ENCODE results near the gene C3orf20.

Gene C3orf20

DNA sequence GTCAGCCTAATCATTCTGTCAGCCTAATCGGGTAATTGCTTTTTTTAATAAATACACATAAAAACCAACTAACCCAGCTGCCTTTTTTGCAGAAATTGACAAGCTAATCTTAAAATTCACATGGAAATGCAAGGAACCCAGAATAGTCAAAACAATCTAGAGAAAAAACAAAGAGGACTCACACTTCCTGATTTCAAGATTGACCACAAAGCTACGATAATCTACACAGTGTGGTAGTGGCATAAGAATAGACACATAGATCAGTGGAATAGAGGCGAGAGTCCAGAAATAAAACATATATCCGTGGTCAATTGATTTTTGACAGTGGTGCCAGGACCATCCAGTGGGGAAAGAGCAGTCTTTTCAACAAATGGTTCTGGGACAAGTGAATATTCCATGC, 2.4 kb upstream of the C3orf20 start:
- no peak for TF ChIP-seq SUZ12 (IDR thresholded peaks at IDR 0.05; ENCODE audit: extremely low read depth, insufficient read depth, insufficient read length)
- no peak for TF ChIP-seq ZNF274 (IDR thresholded peaks at IDR 0.05; ENCODE audit: low read depth, low read length)
- no peak for TF ChIP-seq YY1 (IDR thresholded peaks at IDR 0.05; ENCODE audit: insufficient read depth, insufficient read length)
- Histone ChIP-seq H3K9ac (ENCODE audit: insufficient read length, low read depth) (no peak overlapping the region), H3K4me3 (ENCODE audit: insufficient read length, low read depth) (no peak overlapping the region), H3K9me3 (ENCODE audit: insufficient read depth, low read length) (no peaks in the 10 kb centered on the region), H3K27me3 (ENCODE audit: insufficient read depth, insufficient read length) (no peaks in the 10 kb centered on the region), H3K4me1 (ENCODE audit: insufficient read depth, insufficient read length) (no peaks in the 10 kb centered on the region), H3K36me3 (ENCODE audit: insufficient read depth, insufficient read length, low read length) (peaks cover 56% of the 10 kb centered on the region)
- no peak for DNase-seq (ENCODE audit: low read depth, low spot score)

DNA sequence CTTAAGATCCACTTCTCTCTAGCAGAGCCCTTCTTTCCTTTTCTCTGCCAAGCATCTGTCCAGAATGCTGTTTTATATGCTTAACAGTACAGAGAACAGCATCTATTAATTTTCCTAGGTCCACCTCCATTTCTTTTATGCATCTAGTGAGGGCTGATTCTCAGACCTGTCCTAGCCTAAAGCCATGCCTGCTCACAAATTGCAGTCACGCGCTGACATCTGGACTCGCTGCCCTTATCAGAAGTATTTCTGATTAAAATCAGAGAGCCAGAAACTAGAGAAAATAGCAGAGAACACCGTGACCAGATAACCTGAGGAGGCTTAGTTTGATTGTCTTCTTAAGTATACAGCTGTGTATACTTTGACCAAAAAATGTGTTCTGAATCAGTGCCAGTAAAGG, 1.9 kb downstream of the C3orf20 start:
- TF ChIP-seq YY1 (IDR thresholded peaks at IDR 0.05; ENCODE audit: insufficient read depth, insufficient read length): no peak
- no peak for TF ChIP-seq SUZ12 (IDR thresholded peaks at IDR 0.05; ENCODE audit: extremely low read depth, insufficient read depth, insufficient read length)
- TF ChIP-seq ZNF274 (IDR thresholded peaks at IDR 0.05; ENCODE audit: low read depth, low read length): no peak
- Histone ChIP-seq H3K36me3 (ENCODE audit: insufficient read depth, insufficient read length, low read length) (peaks cover 13% of the 10 kb centered on the region), H3K9ac (ENCODE audit: insufficient read length, low read depth) (no peak overlapping the region), H3K27me3 (ENCODE audit: insufficient read depth, insufficient read length) (no peaks in the 10 kb centered on the region), H3K4me3 (ENCODE audit: insufficient read length, low read depth) (no peak overlapping the region), H3K9me3 (ENCODE audit: insufficient read depth, low read length) (peaks cover 9% of the 10 kb centered on the region), H3K4me1 (ENCODE audit: insufficient read depth, insufficient read length) (no peaks in the 10 kb centered on the region)
- DNase-seq (ENCODE audit: low read depth, low spot score): no peak

DNA sequence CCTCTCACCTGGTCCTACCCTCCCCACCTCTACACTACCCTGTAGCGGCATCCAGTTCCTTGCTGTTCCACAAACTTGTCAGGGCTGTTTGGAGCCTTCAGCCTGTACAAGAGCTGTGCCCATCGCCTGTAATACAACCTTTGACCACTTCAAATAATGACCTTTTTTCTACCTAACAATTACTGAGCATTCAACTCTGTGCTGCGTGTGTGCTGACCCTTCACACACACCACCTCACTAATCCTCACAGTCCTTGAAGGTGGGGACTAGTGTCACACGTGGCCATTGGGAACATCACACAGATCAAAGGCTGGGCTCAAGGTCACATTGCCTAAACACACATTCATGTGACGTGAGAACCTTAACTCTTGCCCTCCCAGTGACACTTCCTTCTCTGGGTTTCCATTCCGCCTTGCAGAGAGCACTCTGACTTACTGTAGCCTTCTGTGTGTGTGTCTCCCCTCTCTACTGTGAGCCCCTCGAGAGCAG, 3.1 kb downstream of the C3orf20 start:
- no peak for DNase-seq (ENCODE audit: low read depth, low spot score)
- Histone ChIP-seq H3K9me3 (ENCODE audit: insufficient read depth, low read length) (peaks cover 9% of the 10 kb centered on the region), H3K36me3 (ENCODE audit: insufficient read depth, insufficient read length, low read length) (peaks cover 3% of the 10 kb centered on the region), H3K4me3 (ENCODE audit: insufficient read length, low read depth) (no peak overlapping the region), H3K27me3 (ENCODE audit: insufficient read depth, insufficient read length) (no peaks in the 10 kb centered on the region), H3K4me1 (ENCODE audit: insufficient read depth, insufficient read length) (no peaks in the 10 kb centered on the region), H3K9ac (ENCODE audit: insufficient read length, low read depth) (no peak overlapping the region)
- TF ChIP-seq YY1 (IDR thresholded peaks at IDR 0.05; ENCODE audit: insufficient read depth, insufficient read length) (no peak), SUZ12 (IDR thresholded peaks at IDR 0.05; ENCODE audit: extremely low read depth, insufficient read depth, insufficient read length) (no peak), ZNF274 (IDR thresholded peaks at IDR 0.05; ENCODE audit: low read depth, low read length) (no peak)

DNA sequence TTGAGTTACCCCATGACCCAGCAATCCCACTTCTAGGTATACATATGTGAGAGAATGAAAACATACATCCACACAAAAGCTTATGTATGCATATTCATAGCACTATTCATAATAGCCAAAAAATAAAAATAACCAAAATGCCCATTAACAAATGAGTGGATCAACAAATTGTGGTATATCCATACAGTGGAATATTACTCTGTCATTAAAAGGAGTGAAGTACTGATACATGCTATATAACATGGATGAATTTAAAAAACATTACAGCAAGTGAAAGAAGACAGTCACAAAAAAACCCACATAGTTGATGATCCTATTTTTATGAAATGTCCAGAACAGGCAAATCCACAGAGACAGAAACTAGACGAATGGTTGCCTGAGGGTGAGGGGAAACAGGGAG, 5.2 kb downstream of the C3orf20 start:
- no peaks in the 10 kb centered on the region for H3K27me3 ChIP-seq (ENCODE audit: insufficient read depth, insufficient read length)
- TF ChIP-seq ZNF274 (IDR thresholded peaks at IDR 0.05; ENCODE audit: low read depth, low read length): no peak
- TF ChIP-seq YY1 (IDR thresholded peaks at IDR 0.05; ENCODE audit: insufficient read depth, insufficient read length): no peak
- TF ChIP-seq SUZ12 (IDR thresholded peaks at IDR 0.05; ENCODE audit: extremely low read depth, insufficient read depth, insufficient read length): no peak
- DNase-seq (ENCODE audit: low read depth, low spot score): no peak
- peaks cover 9% of the 10 kb centered on the region for H3K9me3 ChIP-seq (ENCODE audit: insufficient read depth, low read length)
- no peak overlapping the region for H3K9ac ChIP-seq (ENCODE audit: insufficient read length, low read depth)
- no peaks in the 10 kb centered on the region for H3K4me1 ChIP-seq (ENCODE audit: insufficient read depth, insufficient read length)
- H3K36me3 ChIP-seq (ENCODE audit: insufficient read depth, insufficient read length, low read length): no peaks in the 10 kb centered on the region
- H3K4me3 ChIP-seq (ENCODE audit: insufficient read length, low read depth): no peak overlapping the region

DNA sequence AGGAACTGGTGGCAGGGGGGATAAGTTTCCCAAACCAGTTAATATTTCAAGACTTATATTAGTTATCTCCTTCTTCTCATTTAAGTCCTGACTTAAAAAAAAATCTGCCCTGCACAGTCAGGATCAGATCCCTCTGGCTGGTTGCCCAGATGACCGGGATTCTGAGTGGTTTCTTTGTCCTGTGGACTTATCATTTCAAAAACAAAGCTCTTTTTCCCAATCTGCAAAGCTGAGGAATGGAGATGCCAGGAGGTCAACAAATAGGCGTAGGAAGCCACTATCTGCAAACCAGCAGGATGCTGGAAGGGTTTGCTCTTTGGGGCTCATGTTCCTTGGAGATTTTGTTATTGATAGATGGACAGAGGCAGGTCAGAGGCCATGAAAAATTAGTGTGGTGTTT, 5.8 kb downstream of the C3orf20 start:
- Histone ChIP-seq H3K4me3 (ENCODE audit: insufficient read length, low read depth) (no peak overlapping the region), H3K9me3 (ENCODE audit: insufficient read depth, low read length) (peaks cover 9% of the 10 kb centered on the region), H3K27me3 (ENCODE audit: insufficient read depth, insufficient read length) (no peaks in the 10 kb centered on the region), H3K36me3 (ENCODE audit: insufficient read depth, insufficient read length, low read length) (no peaks in the 10 kb centered on the region), H3K9ac (ENCODE audit: insufficient read length, low read depth) (no peak overlapping the region), H3K4me1 (ENCODE audit: insufficient read depth, insufficient read length) (no peaks in the 10 kb centered on the region)
- TF ChIP-seq YY1 (IDR thresholded peaks at IDR 0.05; ENCODE audit: insufficient read depth, insufficient read length) (no peak), ZNF274 (IDR thresholded peaks at IDR 0.05; ENCODE audit: low read depth, low read length) (no peak), SUZ12 (IDR thresholded peaks at IDR 0.05; ENCODE audit: extremely low read depth, insufficient read depth, insufficient read length) (no peak)
- DNase-seq (ENCODE audit: low read depth, low spot score): no peak

DNA sequence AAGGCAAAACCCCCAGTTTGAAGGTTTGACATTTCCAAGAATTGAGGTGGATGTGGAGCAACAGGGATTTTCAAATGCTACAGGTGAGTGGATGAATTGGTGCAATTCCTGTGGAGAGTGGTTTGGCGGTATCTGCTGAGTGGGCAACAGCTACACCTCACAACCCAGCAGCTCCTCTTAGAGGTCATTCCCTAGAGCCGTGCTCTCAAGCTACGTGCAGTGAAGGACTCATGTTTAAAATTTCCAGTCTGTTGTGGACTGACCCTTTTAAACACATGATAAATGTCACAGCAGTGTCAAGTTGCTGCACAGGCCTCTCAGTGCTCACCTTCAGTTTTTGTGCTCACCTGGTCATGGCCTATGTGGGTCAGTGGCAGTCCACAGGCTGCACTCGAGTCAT, 9.5 kb downstream of the C3orf20 start:
- Histone ChIP-seq H3K4me3 (ENCODE audit: insufficient read length, low read depth) (no peak overlapping the region), H3K9me3 (ENCODE audit: insufficient read depth, low read length) (peaks cover 9% of the 10 kb centered on the region), H3K36me3 (ENCODE audit: insufficient read depth, insufficient read length, low read length) (no peaks in the 10 kb centered on the region), H3K9ac (ENCODE audit: insufficient read length, low read depth) (no peak overlapping the region), H3K4me1 (ENCODE audit: insufficient read depth, insufficient read length) (no peaks in the 10 kb centered on the region), H3K27me3 (ENCODE audit: insufficient read depth, insufficient read length) (no peaks in the 10 kb centered on the region)
- TF ChIP-seq ZNF274 (IDR thresholded peaks at IDR 0.05; ENCODE audit: low read depth, low read length) (no peak), YY1 (IDR thresholded peaks at IDR 0.05; ENCODE audit: insufficient read depth, insufficient read length) (no peak), SUZ12 (IDR thresholded peaks at IDR 0.05; ENCODE audit: extremely low read depth, insufficient read depth, insufficient read length) (no peak)
- no peak for DNase-seq (ENCODE audit: low read depth, low spot score)

DNA sequence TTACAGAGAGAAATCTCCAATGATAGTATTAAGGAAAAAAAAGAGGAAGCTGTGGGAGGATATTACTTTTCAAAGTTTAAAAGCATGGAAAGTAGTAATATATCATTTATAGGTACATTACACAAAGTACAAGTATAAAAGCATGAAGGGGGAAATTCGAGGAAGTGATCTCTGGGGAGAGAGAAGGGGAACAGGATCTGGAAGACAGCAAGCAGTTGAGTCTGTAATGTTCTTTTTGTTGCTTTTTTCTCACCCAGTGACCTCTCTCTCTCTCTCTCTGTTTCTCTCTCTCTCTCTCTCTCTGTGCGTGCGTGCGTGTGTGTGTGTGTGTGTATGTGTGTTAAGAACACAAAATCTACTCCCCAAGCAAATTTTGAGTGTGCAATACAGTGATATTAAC, 10.2 kb downstream of the C3orf20 start:
- H3K9me3 ChIP-seq (ENCODE audit: insufficient read depth, low read length): peaks cover 3% of the 10 kb centered on the region
- H3K9ac ChIP-seq (ENCODE audit: insufficient read length, low read depth): no peak overlapping the region
- H3K4me1 ChIP-seq (ENCODE audit: insufficient read depth, insufficient read length): no peaks in the 10 kb centered on the region
- no peaks in the 10 kb centered on the region for H3K36me3 ChIP-seq (ENCODE audit: insufficient read depth, insufficient read length, low read length)
- no peak overlapping the region for H3K4me3 ChIP-seq (ENCODE audit: insufficient read length, low read depth)
- H3K27me3 ChIP-seq (ENCODE audit: insufficient read depth, insufficient read length): no peaks in the 10 kb centered on the region
- DNase-seq (ENCODE audit: low read depth, low spot score): no peak
- TF ChIP-seq ZNF274 (IDR thresholded peaks at IDR 0.05; ENCODE audit: low read depth, low read length) (no peak), SUZ12 (IDR thresholded peaks at IDR 0.05; ENCODE audit: extremely low read depth, insufficient read depth, insufficient read length) (no peak), YY1 (IDR thresholded peaks at IDR 0.05; ENCODE audit: insufficient read depth, insufficient read length) (no peak)
